HL-60 (cell line): ENCODE measurements around the gene KCNJ14.

Experiments
- DNase-seq, 2 experiments: peaks; one replicate each; pipeline ENCODE4 v3.0.0-alpha.2; 2010 to 2020; ENCODE audit warnings: low read depth in 1 of 2, low spot score in 1 of 2
- H3K27ac ChIP-seq: fragments of 250-450 bp; sonication (Bioruptor Pico); replicated peaks from 2 replicates; pipeline ENCODE4 v1.5.1; 2020; ENCODE audit warnings: mild to moderate bottlenecking, moderate library complexity
- H3K27me3 ChIP-seq: fragments of 250-450 bp; sonication (Bioruptor Pico); 2 replicates; pipeline ENCODE4 v1.5.1; 2021; ENCODE audit warnings: mild to moderate bottlenecking, moderate library complexity; ENCODE audit not compliant: insufficient read depth, poor library complexity, severe bottlenecking
- H3K4me3 ChIP-seq: replicated peaks from 2 replicates; pipeline ENCODE4 v1.5.1; 2011; ENCODE audit warnings: mild to moderate bottlenecking, control low read depth, low read length; ENCODE audit not compliant: insufficient read depth
- CTCF ChIP-seq: IDR thresholded peaks from one replicate; pipeline ENCODE4 v1.5.1; 2011; ENCODE audit warnings: low read length, control low read depth, inconsistent platforms; ENCODE audit not compliant: insufficient read depth
- GABPA ChIP-seq: IDR thresholded peaks from 2 replicates; pipeline ENCODE4 v1.6.1; 2012; ENCODE audit warnings: low read depth
- POLR2AphosphoS5 ChIP-seq: IDR thresholded peaks from 2 replicates; pipeline ENCODE4 v1.6.1; 2012; ENCODE audit warnings: low read depth
- REST ChIP-seq: IDR thresholded peaks from 2 replicates; pipeline ENCODE4 v1.6.1; 2012; ENCODE audit warnings: low read depth; ENCODE audit not compliant: insufficient replicate concordance
- SPI1 ChIP-seq: IDR thresholded peaks from 2 replicates; pipeline ENCODE4 v1.6.1; 2012; ENCODE audit warnings: low read depth, mild to moderate bottlenecking, borderline replicate concordance

The KCNJ14 gene

GRCh38 chr19:48436586-48436985 is 18.8 kb upstream of the KCNJ14 start:
- TF ChIP-seq POLR2AphosphoS5 = no peak
- no peak for TF ChIP-seq SPI1
- TF ChIP-seq REST = no peak
- no peak for TF ChIP-seq GABPA
- TF ChIP-seq CTCF = no peak
- Histone ChIP-seq H3K27ac (no peak overlapping the region), H3K27me3 (peaks cover 3% of the 10 kb centered on the region), H3K4me3 (no peak overlapping the region)
- no peak for DNase-seq

- H3K4me3 ChIP-seq = no peak overlapping the region
- TF ChIP-seq REST (no peak), GABPA (no peak), SPI1 (no peak), POLR2AphosphoS5 (no peak), CTCF (no peak)
- H3K27ac ChIP-seq = no peak overlapping the region
- H3K27me3 ChIP-seq = peaks cover 17% of the 10 kb centered on the region
- DNase-seq = no peak
These were observed 13.9 kb upstream of the KCNJ14 start for GRCh38 chr19:48441360-48442050.

GRCh38 chr19:48442116-48443035 is 13.0 kb upstream of the KCNJ14 start:
- no peak for DNase-seq
- no peak overlapping the region for H3K27ac ChIP-seq
- H3K4me3 ChIP-seq = no peak overlapping the region
- TF ChIP-seq REST (no peak), GABPA (no peak), CTCF (no peak), SPI1 (no peak), POLR2AphosphoS5 (no peak)
- H3K27me3 ChIP-seq = peaks cover 17% of the 10 kb centered on the region
